Progenitor cell of endocrine pancreas (in vitro differentiated cells): ENCODE measurements around the gene NUDT16L1. TPM values are rescaled to one million over a fixed set of nuclear protein-coding genes. Genes with fewer than 3 reads are reported as not detected.
"Not testable (repeated sequence)": the region's sequence is repeated elsewhere in the genome, so short reads cannot be mapped to it uniquely, and the experiment has no call there.

Experiments
- DNase-seq: peaks from one replicate; pipeline ENCODE4 v3.0.0; 2021; ENCODE audit warnings: low spot score; ENCODE audit not compliant: unreplicated experiment
- H3K27ac Mint-ChIP-seq: 2 replicates; pipeline ENCODE4 v1.8.0; 2021; ENCODE audit warnings: mild to moderate bottlenecking, moderate library complexity, mixed read lengths
- H3K27me3 Mint-ChIP-seq: 2 replicates; pipeline ENCODE4 v1.8.0; 2021; ENCODE audit warnings: mixed read lengths
- H3K36me3 Mint-ChIP-seq: 2 replicates; pipeline ENCODE4 v1.8.0; 2022; ENCODE audit warnings: mixed read lengths; ENCODE audit not compliant: insufficient read depth
- H3K4me1 Mint-ChIP-seq: 2 replicates; pipeline ENCODE4 v1.8.0; 2021; ENCODE audit warnings: low read depth, mixed read lengths
- H3K4me3 Mint-ChIP-seq: 2 replicates; pipeline ENCODE4 v1.8.0; 2021; ENCODE audit warnings: low read depth, mild to moderate bottlenecking, moderate library complexity, mixed read lengths
- H3K9me3 Mint-ChIP-seq: 2 replicates; pipeline ENCODE4 v1.8.0; 2021; ENCODE audit warnings: low read depth, mixed read lengths
- CTCF ChIP-seq: fragments of 200-600 bp; sonication (generic); IDR thresholded peaks from one replicate; pipeline ENCODE4 v1.5.0; 2021; ENCODE audit warnings: antibody characterized with exemption, mild to moderate bottlenecking; ENCODE audit not compliant: unreplicated experiment
- total RNA-seq: library from RNA; stranded (reverse); gene quantifications from 2 replicates; pipeline ENCODE4 v1.2.1, GENCODE V29; 2021

The NUDT16L1 gene
- total RNA-seq, 1 donor from 2014 or later: 41.8 TPM

GRCh38 chr16:4650443-4651074 is 42.8 kb upstream of the NUDT16L1 start:
- H3K9me3 Mint-ChIP-seq, DNase-seq, H3K27me3 Mint-ChIP-seq, H3K4me3 Mint-ChIP-seq: not testable (repeated sequence)
- Mint-ChIP-seq H3K27ac (peak overlapping the region; percentile 16), H3K4me1 (peaks cover 14% of the 10 kb centered on the region), H3K36me3 (peaks cover 17% of the 10 kb centered on the region)
- peak; percentile 63 for TF ChIP-seq CTCF

- Mint-ChIP-seq H3K4me1 (peaks cover 14% of the 10 kb centered on the region), H3K4me3 (no peak overlapping the region), H3K36me3 (peaks cover 18% of the 10 kb centered on the region), H3K9me3 (no peaks in the 10 kb centered on the region), H3K27ac (no peak overlapping the region), H3K27me3 (no peaks in the 10 kb centered on the region)
- no peak for TF ChIP-seq CTCF
- DNase-seq: no peak
Observed at GRCh38 chr16:4651827-4652226, 41.5 kb upstream of the NUDT16L1 start.

- Mint-ChIP-seq H3K9me3 (no peaks in the 10 kb centered on the region), H3K4me1 (peaks cover 14% of the 10 kb centered on the region), H3K36me3 (peaks cover 16% of the 10 kb centered on the region), H3K27ac (no peak overlapping the region), H3K27me3 (no peaks in the 10 kb centered on the region), H3K4me3 (no peak overlapping the region)
- DNase-seq: no peak
- TF ChIP-seq CTCF: no peak
Observed at GRCh38 chr16:4652561-4652960, 40.8 kb upstream of the NUDT16L1 start.

GRCh38 chr16:4654011-4654963 is 39.1 kb upstream of the NUDT16L1 start:
- Mint-ChIP-seq H3K4me3 (no peak overlapping the region), H3K27me3 (no peaks in the 10 kb centered on the region), H3K36me3 (peaks cover 13% of the 10 kb centered on the region), H3K27ac (peak overlapping the region; percentile 71), H3K4me1 (peaks cover 14% of the 10 kb centered on the region), H3K9me3 (no peaks in the 10 kb centered on the region)
- DNase-seq: no peak
- no peak for TF ChIP-seq CTCF

DNA sequence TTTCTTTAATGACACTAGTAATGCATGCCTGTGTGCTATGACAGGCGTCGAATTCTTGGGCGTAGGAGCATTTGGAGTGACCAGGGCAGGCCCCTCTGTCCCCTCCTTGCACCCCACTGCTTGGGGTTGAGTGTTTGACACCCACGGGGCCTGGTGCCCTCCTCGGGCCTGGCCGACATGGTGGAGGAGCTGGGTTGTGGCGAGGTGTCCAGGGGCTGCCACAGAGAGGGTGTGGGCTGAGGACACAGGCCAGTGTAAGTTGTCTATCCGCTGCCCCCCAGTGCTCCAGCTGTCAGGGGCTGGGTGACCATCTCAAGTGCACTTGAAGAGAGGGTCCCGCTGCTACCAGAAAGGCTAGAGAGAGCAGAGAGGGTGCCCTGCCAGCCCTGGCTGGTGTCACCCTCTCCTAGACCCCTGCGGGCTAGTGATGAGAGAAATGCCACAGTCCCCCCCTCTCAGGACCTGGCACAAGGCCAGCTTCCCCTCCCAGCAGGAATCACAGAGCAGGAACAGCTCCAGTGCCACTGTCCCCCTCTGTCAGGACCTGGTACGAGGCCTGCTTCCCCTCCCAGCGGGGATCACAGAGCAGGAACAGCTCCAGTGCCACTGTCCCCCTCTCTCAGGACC is 38.3 kb upstream of the NUDT16L1 start:
- Mint-ChIP-seq H3K27ac (peak overlapping the region; percentile 56), H3K4me3 (no peak overlapping the region), H3K4me1 (peaks cover 14% of the 10 kb centered on the region), H3K36me3 (peaks cover 10% of the 10 kb centered on the region), H3K27me3 (no peaks in the 10 kb centered on the region), H3K9me3 (no peaks in the 10 kb centered on the region)
- no peak for DNase-seq
- no peak for TF ChIP-seq CTCF
